GM12878 (cell line): Measurements from ENCODE around the gene CFAP74. TPM values are rescaled to one million over a fixed set of nuclear protein-coding genes. Genes with fewer than 3 reads are reported as not detected.

ENCODE experiments used
- ATAC-seq: fragments of 200-7000 bp; cut with Tn5 transposase; 3 replicates; pipeline ENCODE4 v1.9.1; 2020; ENCODE audit warnings: mild to moderate bottlenecking, moderate library complexity
- BruUV-seq: library from RNA; stranded (reverse); fragments of 400-500 nt; replicated peaks from 2 replicates; lab custom pipeline; 2021; lab: Mats Ljungman, UMichigan
- CTCF ChIA-PET: fragments of 300-600 bp; sonication (Branson Sonifier 250); formaldehyde crosslinking; extraction: SDS; loops from one replicate; lab custom pipeline; 2021; ENCODE audit warnings: inconsistent platforms; lab: Yijun Ruan, JAX
- POLR2A ChIA-PET: fragments of 350-600 bp; formaldehyde crosslinking; extraction: SDS; loops from one replicate; lab custom pipeline; 2021; ENCODE audit warnings: inconsistent platforms; lab: Charles Lee
- RAD21 ChIA-PET: fragments of 300-600 bp; sonication (Branson Sonifier 250); formaldehyde crosslinking; loops from one replicate; lab custom pipeline; 2023; ENCODE audit warnings: antibody characterized with exemption; ENCODE audit not compliant: unreplicated experiment; lab: Charles Lee
- SMC1A ChIA-PET: fragments of 300-600 bp; sonication (Branson Sonifier 250); formaldehyde crosslinking; loops from one replicate; lab custom pipeline; 2023; ENCODE audit not compliant: unreplicated experiment, uncharacterized antibody; lab: Charles Lee
- DNase-seq: peaks from one replicate; pipeline ENCODE4 v3.0.0-alpha.2; 2011; ENCODE audit warnings: low read depth, low spot score
- FAIRE-seq: peaks from 3 replicates; lab custom pipeline; 2011; peaks lifted over from hg19 to GRCh38; lab: Jason Lieb, UNC
- H2AFZ ChIP-seq: 2 replicates; pipeline ENCODE4 v1.6.0; 2011; ENCODE audit warnings: low read depth, low read length, control low read depth; ENCODE audit not compliant: control insufficient read depth
- H3K27ac ChIP-seq: 2 replicates; pipeline ENCODE4 v1.5.1; 2011; ENCODE audit warnings: control low read depth; ENCODE audit not compliant: control insufficient read depth, insufficient read depth
- H3K27me3 ChIP-seq, 2 experiments: replicated peaks in 1 of 2; 2 replicates each; pipeline versions ENCODE4 v1.6.0 to v1.6.1; 2011; ENCODE audit warnings: low read length in 1 of 2; ENCODE audit not compliant: control insufficient read depth in 2 of 2, insufficient read depth in 2 of 2
- H3K36me3 ChIP-seq, 2 experiments: 2 replicates each; pipeline ENCODE4 v1.5.1; 2011; ENCODE audit warnings: low read length in 1 of 2; ENCODE audit not compliant: control insufficient read depth in 2 of 2, insufficient read depth in 2 of 2
- H3K4me1 ChIP-seq: 2 replicates; pipeline ENCODE4 v1.6.1; 2011; ENCODE audit warnings: mild to moderate bottlenecking, low read length, moderate library complexity, mixed read lengths; ENCODE audit not compliant: control insufficient read depth, insufficient read depth
- H3K4me2 ChIP-seq: 2 replicates; pipeline ENCODE4 v1.6.0; 2011; ENCODE audit warnings: control low read depth; ENCODE audit not compliant: control insufficient read depth, insufficient read depth
- H3K4me3 ChIP-seq: fragments of 200-600 bp; sonication (generic); 2 replicates; pipeline ENCODE4 v1.5.1; 2016
- H3K79me2 ChIP-seq: 2 replicates; pipeline ENCODE4 v1.6.0; 2011; ENCODE audit warnings: low read length; ENCODE audit not compliant: control insufficient read depth, insufficient read depth
- H3K9ac ChIP-seq: 2 replicates; pipeline ENCODE4 v1.8.0; 2011; ENCODE audit warnings: low read length, control low read depth, mixed read lengths; ENCODE audit not compliant: control insufficient read depth, insufficient read depth
- H3K9me3 ChIP-seq: replicated peaks from 3 replicates; pipeline ENCODE4 v1.5.1; 2011; ENCODE audit warnings: mild to moderate bottlenecking, low read length; ENCODE audit not compliant: control insufficient read depth, insufficient read depth
- H4K20me1 ChIP-seq: 2 replicates; pipeline ENCODE4 v1.6.0; 2011; ENCODE audit not compliant: control insufficient read depth, insufficient read depth
- ATF3 ChIP-seq: IDR thresholded peaks from 2 replicates; pipeline ENCODE4 v1.6.1; 2011; ENCODE audit warnings: low read depth, mild to moderate bottlenecking, low read length, moderate library complexity, borderline replicate concordance; ENCODE audit errors: extremely low read depth
- BRCA1 ChIP-seq: IDR thresholded peaks from 2 replicates; pipeline ENCODE4 v1.6.1; 2011; ENCODE audit warnings: low read depth, low read length, improper control_type of control experiment
- CHD4 ChIP-seq: fragments of 200-600 bp; sonication (generic); IDR thresholded peaks from 2 replicates; pipeline ENCODE4 v1.6.1; 2016; ENCODE audit warnings: mild to moderate bottlenecking
- CTCF ChIP-seq, 3 experiments: IDR thresholded peaks in 2 of 3; conservative IDR thresholded peaks in 1 of 3; 2 replicates each; pipeline ENCODE4 v1.5.1; 2011; ENCODE audit warnings: low read depth in 3 of 3, low read length in 3 of 3, mild to moderate bottlenecking in 3 of 3, control low read depth in 2 of 3, moderate library complexity in 2 of 3, inconsistent platforms in 1 of 3, mixed read lengths in 1 of 3; ENCODE audit not compliant: control insufficient read depth in 2 of 3, insufficient read depth in 1 of 3; ENCODE audit errors: extremely low read depth in 1 of 3
- HDAC6 ChIP-seq: fragments of 200-600 bp; sonication (generic); IDR thresholded peaks from one replicate; pipeline ENCODE4 v1.8.0; 2017; ENCODE audit warnings: antibody characterized with exemption; ENCODE audit not compliant: unreplicated experiment
- JUND ChIP-seq: IDR thresholded peaks from 2 replicates; pipeline ENCODE4 v1.6.1; 2012; ENCODE audit warnings: low read depth, mild to moderate bottlenecking, low read length, improper control_type of control experiment, moderate library complexity
- KLF5 ChIP-seq: fragments of 450-650 bp; IDR thresholded peaks from 2 replicates; pipeline ENCODE4 v1.6.1; 2014; ENCODE audit warnings: mild to moderate bottlenecking; ENCODE audit not compliant: partially characterized antibody
- MEF2B ChIP-seq: fragments of 450-650 bp; IDR thresholded peaks from 2 replicates; pipeline ENCODE4 v1.6.1; 2018; ENCODE audit warnings: mild to moderate bottlenecking, moderate library complexity; ENCODE audit not compliant: partially characterized antibody, poor library complexity, severe bottlenecking
- NBN ChIP-seq: fragments of 450-650 bp; IDR thresholded peaks from 2 replicates; pipeline ENCODE4 v1.6.1; 2016
- PAX5 ChIP-seq: IDR thresholded peaks from 2 replicates; pipeline ENCODE4 v1.6.1; 2011; ENCODE audit warnings: low read depth, low read length, borderline replicate concordance
- POLR2AphosphoS5 ChIP-seq: IDR thresholded peaks from 2 replicates; pipeline ENCODE4 v1.6.1; 2011; ENCODE audit warnings: mild to moderate bottlenecking, low read length, inconsistent platforms
- RCOR1 ChIP-seq: conservative IDR thresholded peaks from 2 replicates; pipeline ENCODE4 v1.6.1; 2012; ENCODE audit warnings: low read depth, low read length, improper control_type of control experiment
- TARDBP ChIP-seq: IDR thresholded peaks from 2 replicates; pipeline ENCODE4 v1.6.1; 2016; ENCODE audit warnings: borderline replicate concordance
- TBL1XR1 ChIP-seq: IDR thresholded peaks from 2 replicates; pipeline ENCODE4 v1.6.1; 2012; ENCODE audit warnings: low read depth, low read length, improper control_type of control experiment
- YY1 ChIP-seq: IDR thresholded peaks from 2 replicates; pipeline ENCODE4 v1.6.1; 2011; ENCODE audit warnings: low read depth, mild to moderate bottlenecking, low read length
- ZBTB4 ChIP-seq: fragments of 450-650 bp; formaldehyde crosslinking; IDR thresholded peaks from 2 replicates; pipeline ENCODE4 v1.4.0; 2022; ENCODE audit warnings: mild to moderate bottlenecking, moderate library complexity
- WGBS: methylation state at CpG from one replicate; pipeline ENCODE4 v1.1.6; 2016; ENCODE audit warnings: low lambda C conversion rate; ENCODE audit not compliant: insufficient replicate concordance, insufficient coverage; ENCODE audit errors: missing lambda C conversion rate; 5-methylcytosine and 5-hydroxymethylcytosine counted together
- in situ Hi-C: fragments of 300-500 bp; cut with MboI; formaldehyde crosslinking; loops from 9 replicates; pipeline ENCODE4 v1.14.3; 2018; ENCODE audit warnings: mixed read lengths
- intact Hi-C: fragments of 100-400 bp; cut with micrococcal nuclease; formaldehyde crosslinking; loops from one replicate; pipeline ENCODE4 v1.14.2; 2022; ENCODE audit not compliant: unreplicated experiment
- polyA plus RNA-seq, 11 experiments: library from polyadenylated mRNA; depleted of rRNA in 4 of 11; unstranded in 6 of 11; stranded (reverse) in 5 of 11; fragments of >200 nt; fragmentation: Nextera tagmentation in 4 of 11; fragmentation: Illumina TruSeq in 1 of 11; extraction: Ambion mirVana in 4 of 11; extraction: Trizol in 1 of 11; gene quantifications; 1 replicate in 1 of 11; 2 replicates in 10 of 11; pipeline versions ENCODE4 v1.2.1 to v1.2.3, GENCODE V29; 2011 to 2016; ENCODE audit warnings: inconsistent platforms in 2 of 11, missing spikeins in 2 of 11, low read depth in 1 of 11
- total RNA-seq, 4 experiments: library from RNA; depleted of rRNA in 3 of 4; stranded (reverse); fragments of >200 nt in 3 of 4; fragmentation: Illumina TruSeq in 1 of 4; extraction: Trizol in 1 of 4; gene quantifications; 2 replicates each; pipeline versions ENCODE4 v1.2.1 to v1.2.3, GENCODE V29; 2013 to 2021
- TF ChIP-seq, protein P1 (sequence below): fragments of 450-650 bp; IDR thresholded peaks from 2 replicates; pipeline ENCODE4 v1.6.1; 2017; ENCODE audit warnings: borderline replicate concordance

CFAP74 gene
- total and polyA plus RNA-seq, 10 of the 15 experiments (the other 5 are each of a cell fraction or from before 2014, with no cell fraction given): 0.01 TPM; not detected in 9

DNA sequence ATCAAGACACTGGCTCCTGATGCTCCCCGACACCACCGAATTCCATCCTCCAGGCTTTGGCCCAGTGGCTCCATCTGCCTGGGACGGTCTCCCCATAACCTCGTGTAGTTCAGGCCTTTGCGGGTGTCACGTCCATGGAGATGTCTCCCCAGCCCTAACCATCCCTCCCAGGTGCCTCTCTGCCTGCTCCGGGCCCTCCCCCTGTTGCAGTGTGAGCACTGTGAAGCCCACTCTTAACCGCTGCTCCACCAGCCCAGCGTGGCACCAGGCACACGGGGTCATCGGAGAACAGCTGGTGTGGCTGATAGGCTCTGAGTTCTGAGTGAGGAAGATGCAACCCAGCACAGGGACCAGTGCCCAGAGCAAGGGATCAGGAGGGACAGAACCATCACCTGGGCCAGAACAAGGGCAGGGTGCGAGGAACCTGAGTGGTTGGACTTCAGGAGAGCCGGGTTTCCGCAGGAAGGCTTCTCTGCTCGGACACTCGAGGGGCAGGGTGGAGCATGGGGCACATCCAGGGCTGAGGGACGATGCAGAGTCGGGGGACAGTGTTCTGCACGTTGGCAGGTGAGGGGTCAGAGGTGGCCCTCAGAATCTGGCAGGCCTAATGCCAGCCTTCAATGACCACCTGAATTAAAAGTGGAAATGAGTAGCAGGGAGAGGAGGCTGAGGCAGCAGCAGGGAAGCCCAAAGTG is 110.1 kb downstream of the CFAP74 start (continued):
- TF ChIP-seq TBL1XR1 (no peak), MEF2B (no peak), HDAC6 (no peak), JUND (no peak), CHD4 (no peak), RCOR1 (no peak), TARDBP (no peak)

DNA sequence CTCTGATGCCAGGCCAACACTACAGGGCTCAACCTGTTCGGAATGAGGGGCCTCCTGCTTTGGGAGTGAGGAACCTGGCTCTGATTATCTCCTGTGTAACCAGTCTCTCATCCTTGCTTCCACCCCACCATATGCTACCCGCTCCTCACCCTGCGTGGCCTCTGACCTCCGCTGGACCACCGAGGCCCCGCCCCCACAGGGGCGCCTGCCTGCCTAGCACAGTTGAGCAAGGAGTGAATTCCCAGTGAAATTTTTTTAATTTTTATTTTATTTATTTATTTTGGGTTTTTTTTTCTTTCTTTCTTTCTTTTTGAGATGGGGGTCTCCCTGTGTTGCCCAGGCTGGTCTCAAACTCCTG is 110.8 kb downstream of the CFAP74 start:
- WGBS: 61% methylated on average over 7 of the region's 7 CpGs
- Histone ChIP-seq H3K4me3 (no peak overlapping the region), H3K27me3 (no peaks in the 10 kb centered on the region), H3K9me3 (no peaks in the 10 kb centered on the region), H3K27ac (no peak overlapping the region), H3K9ac (no peak overlapping the region), H3K79me2 (peaks cover 32% of the 10 kb centered on the region), H4K20me1 (no peaks in the 10 kb centered on the region), H2AFZ (no peak overlapping the region), H3K4me1 (peaks cover 21% of the 10 kb centered on the region), H3K4me2 (no peak overlapping the region), H3K36me3 (no peaks in the 10 kb centered on the region)
- ChIA-PET POLR2A (no interaction called here), CTCF (interaction anchor here (1.3 to 1.5 kb wide), 2 partner anchors 13 to 16 kb away, joined by 6 to 12 read pairs; no protein-coding TSS in a partner anchor), SMC1A (no interaction called here), RAD21 (interaction anchor here (1.1 kb wide), 1 partner anchor 113 kb away, joined by 4 read pairs; no protein-coding TSS in a partner anchor)
- ATAC-seq (no peak), FAIRE-seq (no peak), DNase-seq (no peak)
- in situ Hi-C loops: no loop called here
- intact Hi-C loops: loop anchor here (5.0 kb wide), 1 partner anchor 115 kb away; the partner anchor contains the start of gene NADK
- BruUV-seq: no TSS peak
- TF ChIP-seq BRCA1 (no peak), RCOR1 (no peak), ZBTB4 (no peak), YY1 (no peak), PAX5 (no peak), KLF5 (no peak), CTCF (IDR thresholded peaks at IDR 0.05 in 2 of 3, conservative IDR thresholded peaks at IDR 0.05 in 1 of 3; ENCODE audit: control insufficient read depth in 2 of 3, extremely low read depth in 1 of 3, insufficient read depth in 1 of 3, low read depth in 3 of 3, low read length in 3 of 3) (no peak), NBN (no peak), ATF3 (no peak), POLR2AphosphoS5 (no peak)
- TF ChIP-seq, protein P1, sequence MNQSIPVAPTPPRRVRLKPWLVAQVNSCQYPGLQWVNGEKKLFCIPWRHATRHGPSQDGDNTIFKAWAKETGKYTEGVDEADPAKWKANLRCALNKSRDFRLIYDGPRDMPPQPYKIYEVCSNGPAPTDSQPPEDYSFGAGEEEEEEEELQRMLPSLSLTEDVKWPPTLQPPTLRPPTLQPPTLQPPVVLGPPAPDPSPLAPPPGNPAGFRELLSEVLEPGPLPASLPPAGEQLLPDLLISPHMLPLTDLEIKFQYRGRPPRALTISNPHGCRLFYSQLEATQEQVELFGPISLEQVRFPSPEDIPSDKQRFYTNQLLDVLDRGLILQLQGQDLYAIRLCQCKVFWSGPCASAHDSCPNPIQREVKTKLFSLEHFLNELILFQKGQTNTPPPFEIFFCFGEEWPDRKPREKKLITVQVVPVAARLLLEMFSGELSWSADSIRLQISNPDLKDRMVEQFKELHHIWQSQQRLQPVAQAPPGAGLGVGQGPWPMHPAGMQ: no peak
